HL-60 (cell line): Measurements from ENCODE around the gene ATP11A.

ENCODE experiments used
- DNase-seq, 2 experiments: peaks; one replicate each; pipeline ENCODE4 v3.0.0-alpha.2; 2010 to 2020; ENCODE audit warnings: low read depth in 1 of 2, low spot score in 1 of 2
- H3K27ac ChIP-seq: fragments of 250-450 bp; sonication (Bioruptor Pico); replicated peaks from 2 replicates; pipeline ENCODE4 v1.5.1; 2020; ENCODE audit warnings: mild to moderate bottlenecking, moderate library complexity
- H3K27me3 ChIP-seq: fragments of 250-450 bp; sonication (Bioruptor Pico); 2 replicates; pipeline ENCODE4 v1.5.1; 2021; ENCODE audit warnings: mild to moderate bottlenecking, moderate library complexity; ENCODE audit not compliant: insufficient read depth, poor library complexity, severe bottlenecking
- H3K4me3 ChIP-seq: replicated peaks from 2 replicates; pipeline ENCODE4 v1.5.1; 2011; ENCODE audit warnings: mild to moderate bottlenecking, control low read depth, low read length; ENCODE audit not compliant: insufficient read depth
- CTCF ChIP-seq: IDR thresholded peaks from one replicate; pipeline ENCODE4 v1.5.1; 2011; ENCODE audit warnings: low read length, control low read depth, inconsistent platforms; ENCODE audit not compliant: insufficient read depth
- GABPA ChIP-seq: IDR thresholded peaks from 2 replicates; pipeline ENCODE4 v1.6.1; 2012; ENCODE audit warnings: low read depth
- POLR2AphosphoS5 ChIP-seq: IDR thresholded peaks from 2 replicates; pipeline ENCODE4 v1.6.1; 2012; ENCODE audit warnings: low read depth
- REST ChIP-seq: IDR thresholded peaks from 2 replicates; pipeline ENCODE4 v1.6.1; 2012; ENCODE audit warnings: low read depth; ENCODE audit not compliant: insufficient replicate concordance
- SPI1 ChIP-seq: IDR thresholded peaks from 2 replicates; pipeline ENCODE4 v1.6.1; 2012; ENCODE audit warnings: low read depth, mild to moderate bottlenecking, borderline replicate concordance

ATP11A gene

GRCh38 chr13:112905086-112905485 lies 215.2 kb downstream of the ATP11A start:
- Histone ChIP-seq H3K4me3 (no peak overlapping the region), H3K27ac (no peak overlapping the region), H3K27me3 (peaks cover 33% of the 10 kb centered on the region)
- no peak for DNase-seq
- TF ChIP-seq GABPA = no peak
- no peak for TF ChIP-seq POLR2AphosphoS5
- TF ChIP-seq SPI1 = no peak
- no peak for TF ChIP-seq REST
- TF ChIP-seq CTCF = no peak

- H3K4me3 ChIP-seq = no peak overlapping the region
- DNase-seq = no peak
- H3K27ac ChIP-seq = no peak overlapping the region
- no peak for TF ChIP-seq CTCF
- no peak for TF ChIP-seq REST
- no peak for TF ChIP-seq POLR2AphosphoS5
- TF ChIP-seq SPI1 = no peak
- no peak for TF ChIP-seq GABPA
- H3K27me3 ChIP-seq = peaks cover 33% of the 10 kb centered on the region
These were observed 215.8 kb downstream of the ATP11A start for GRCh38 chr13:112905619-112905989.

GRCh38 chr13:112905990-112906641 lies 216.3 kb downstream of the ATP11A start:
- no peak overlapping the region for H3K27ac ChIP-seq
- no peak for TF ChIP-seq CTCF
- TF ChIP-seq REST = no peak
- TF ChIP-seq SPI1 = no peak
- TF ChIP-seq POLR2AphosphoS5 = no peak
- no peak for TF ChIP-seq GABPA
- no peak overlapping the region for H3K4me3 ChIP-seq
- peaks cover 34% of the 10 kb centered on the region for H3K27me3 ChIP-seq
- DNase-seq = no peak
